Endothelial cell of umbilical vein (primary cell): ENCODE results near the gene LARGE1. TPM values are rescaled to one million over a fixed set of nuclear protein-coding genes. Genes with fewer than 3 reads are reported as not detected.

Source experiments
- BruUV-seq: library from RNA; stranded (reverse); fragments of 400-500 nt; replicated peaks from 2 replicates; lab custom pipeline; 2021; lab: Mats Ljungman, UMichigan
- CTCF ChIA-PET: fragments of 300-600, 350-600 bp; sonication (Branson Sonifier 250); formaldehyde crosslinking; loops from one replicate; lab custom pipeline; 2021; ENCODE audit warnings: antibody characterized with exemption, inconsistent platforms; lab: Charles Lee
- POLR2A ChIA-PET: fragments of 300-600, 350-600 bp; sonication (Branson Sonifier 250); formaldehyde crosslinking; loops from one replicate; lab custom pipeline; 2021; ENCODE audit warnings: antibody characterized with exemption, inconsistent platforms; lab: Charles Lee
- DNase-seq: peaks from one replicate; pipeline ENCODE4 v3.0.0-alpha.2; 2011; ENCODE audit warnings: low read depth, low spot score
- FAIRE-seq: peaks from 2 replicates; lab custom pipeline; 2011; peaks lifted over from hg19 to GRCh38; lab: Jason Lieb, UNC
- H2AFZ ChIP-seq: 2 replicates; pipeline ENCODE4 v1.6.0; 2012; ENCODE audit warnings: low read depth, low read length, control low read depth, inconsistent platforms
- H3K27ac ChIP-seq: 2 replicates; pipeline ENCODE4 v1.5.1; 2011; ENCODE audit warnings: low read depth, mild to moderate bottlenecking, control low read depth, low read length, moderate library complexity; ENCODE audit not compliant: insufficient read depth
- H3K27me3 ChIP-seq, 2 experiments: 2 replicates each; pipeline versions ENCODE4 v1.6.0 to v1.6.1; 2011; ENCODE audit warnings: low read length in 2 of 2, mixed read lengths in 1 of 2; ENCODE audit not compliant: control insufficient read depth in 2 of 2, insufficient read depth in 2 of 2
- H3K36me3 ChIP-seq, 2 experiments: 2 replicates in 1 of 2; 3 replicates in 1 of 2; pipeline ENCODE4 v1.5.1; 2011; ENCODE audit warnings: low read length in 2 of 2, mild to moderate bottlenecking in 1 of 2, moderate library complexity in 1 of 2; ENCODE audit not compliant: control insufficient read depth in 2 of 2, insufficient read depth in 2 of 2; ENCODE audit errors: extremely low read depth in 1 of 2
- H3K4me1 ChIP-seq: 3 replicates; pipeline ENCODE4 v1.5.1; 2011; ENCODE audit warnings: mild to moderate bottlenecking, low read length; ENCODE audit not compliant: control insufficient read depth, insufficient read depth; ENCODE audit errors: extremely low read depth
- H3K4me2 ChIP-seq: 2 replicates; pipeline ENCODE4 v1.6.1; 2011; ENCODE audit warnings: low read length, control low read depth, mixed read lengths; ENCODE audit not compliant: insufficient read depth
- H3K4me3 ChIP-seq, 3 experiments: fragments of 200-600 bp in 1 of 3; sonication (generic), shearing (Covaris generic) in 1 of 3; replicated peaks in 1 of 3; 2 replicates each; pipeline ENCODE4 v1.5.1; 2011 to 2016; ENCODE audit warnings: control low read depth in 3 of 3, low read length in 3 of 3, mild to moderate bottlenecking in 2 of 3, inconsistent platforms in 1 of 3, low read depth in 1 of 3, moderate library complexity in 1 of 3; ENCODE audit not compliant: insufficient read depth in 1 of 3
- H3K79me2 ChIP-seq: 2 replicates; pipeline ENCODE4 v1.6.0; 2012; ENCODE audit warnings: low read length, inconsistent platforms; ENCODE audit not compliant: control insufficient read depth, insufficient read depth
- H3K9ac ChIP-seq: replicated peaks from 2 replicates; pipeline ENCODE3; 2011; ENCODE audit warnings: low read length, control low read depth; ENCODE audit not compliant: insufficient read depth; ENCODE audit errors: extremely low read depth
- H3K9me1 ChIP-seq: replicated peaks from 3 replicates; pipeline ENCODE4 v1.6.0; 2011; ENCODE audit warnings: mild to moderate bottlenecking, low read length; ENCODE audit not compliant: control insufficient read depth, insufficient read depth; ENCODE audit errors: extremely low read depth
- H3K9me3 ChIP-seq: replicated peaks from 2 replicates; pipeline ENCODE4 v1.5.1; 2012; ENCODE audit warnings: low read length, inconsistent platforms; ENCODE audit not compliant: control insufficient read depth, insufficient read depth
- H4K20me1 ChIP-seq: replicated peaks from 2 replicates; pipeline ENCODE3; 2011; ENCODE audit warnings: mild to moderate bottlenecking, low read length; ENCODE audit not compliant: control insufficient read depth, insufficient read depth; ENCODE audit errors: extremely low read depth
- CTCF ChIP-seq, 2 donors: IDR thresholded peaks; 1 replicate in 1 of 2; 2 replicates in 1 of 2; pipeline ENCODE4 v1.5.1; 2011; ENCODE audit warnings: low read length in 2 of 2, mild to moderate bottlenecking in 2 of 2, moderate library complexity in 2 of 2, control low read depth in 1 of 2, inconsistent platforms in 1 of 2, low read depth in 1 of 2; ENCODE audit not compliant: insufficient read depth in 1 of 2; ENCODE audit errors: extremely low read depth in 1 of 2
- EZH2 ChIP-seq: IDR thresholded peaks from 2 replicates; pipeline ENCODE4 v1.6.1; 2012; ENCODE audit warnings: borderline replicate concordance, low read depth, mild to moderate bottlenecking, moderate library complexity, low read length, inconsistent platforms; ENCODE audit not compliant: severe bottlenecking
- FOS ChIP-seq: IDR thresholded peaks from 2 replicates; pipeline ENCODE4 v1.6.1; 2011; ENCODE audit warnings: mild to moderate bottlenecking, low read length, moderate library complexity, borderline replicate concordance; ENCODE audit not compliant: insufficient read depth
- GATA2 ChIP-seq: IDR thresholded peaks from 2 replicates; pipeline ENCODE4 v1.7.0; 2011; ENCODE audit warnings: low read depth, mild to moderate bottlenecking, moderate library complexity, mixed read lengths, low read length; ENCODE audit not compliant: insufficient read length, insufficient read depth
- MYC ChIP-seq: IDR thresholded peaks from one replicate; pipeline ENCODE4 v1.6.1; 2011; ENCODE audit warnings: mild to moderate bottlenecking, low read depth, low read length
- POLR2A ChIP-seq: IDR thresholded peaks from 2 replicates; pipeline ENCODE4 v1.6.1; 2012; ENCODE audit warnings: low read depth, mild to moderate bottlenecking, control low read depth, low read length
- POLR2AphosphoS5 ChIP-seq: IDR thresholded peaks from 2 replicates; pipeline ENCODE4 v1.6.1; 2012; ENCODE audit warnings: low read depth, mild to moderate bottlenecking, control low read depth, low read length, moderate library complexity; ENCODE audit not compliant: insufficient read depth
- dilution Hi-C: fragments of 300-500 bp; cut with MboI; formaldehyde crosslinking; loops from one replicate; pipeline ENCODE4 v1.15.0; 2019; ENCODE audit warnings: low sequenced_read_pairs; ENCODE audit not compliant: extremely low pct_ligation_motif_present
- intact Hi-C: fragments of 100-400 bp; cut with micrococcal nuclease; formaldehyde crosslinking; loops from one replicate; pipeline ENCODE4 v1.10.0; 2022
- polyA plus RNA-seq, 4 experiments: library from polyadenylated mRNA; depleted of rRNA in 3 of 4; stranded (reverse) in 3 of 4; unstranded in 1 of 4; fragments of >200 nt; gene quantifications; 2 replicates each; pipeline versions ENCODE4 v1.2.1 to v1.2.3, GENCODE V29; 2011 to 2012; ENCODE audit warnings: missing spikeins in 1 of 4
- total RNA-seq: library from RNA; stranded (reverse); gene quantifications from 2 replicates; pipeline ENCODE4 v1.2.3, GENCODE V29; 2021

LARGE1 gene
- total and polyA plus RNA-seq, 2 donors (not counting 3 experiments of a cell fraction or from before 2014, with no cell fraction given) = 0.95 to 4.4 TPM

GRCh38 chr22:33538277-33538885 is 381.9 kb downstream of the LARGE1 start:
- intact Hi-C loops = loop anchor here (10.0 kb wide), 1 partner anchor 126 kb away; no protein-coding TSS in a partner anchor
- POLR2A ChIA-PET = no interaction called here

More at GRCh38 chr22:33538277-33538885, 381.9 kb downstream of the LARGE1 start:
- CTCF ChIA-PET = no interaction called here
- no peaks in the 10 kb centered on the region for H3K79me2 ChIP-seq
- no peaks in the 10 kb centered on the region for H3K9me1 ChIP-seq
- FAIRE-seq (no peak), DNase-seq (no peak)
- TF ChIP-seq POLR2AphosphoS5 (no peak), MYC (no peak), FOS (no peak), POLR2A (no peak), EZH2 (no peak), GATA2 (no peak), CTCF (IDR thresholded peaks at IDR 0.05; ENCODE audit: extremely low read depth in 1 of 2, insufficient read depth in 1 of 2, low read depth in 1 of 2, low read length in 2 of 2) (no peak)
- H3K27ac ChIP-seq = no peak overlapping the region
- no peaks in the 10 kb centered on the region for H3K4me1 ChIP-seq
- H3K9me3 ChIP-seq = peaks cover 4% of the 10 kb centered on the region
- no peak overlapping the region for H3K4me2 ChIP-seq
- H3K27me3 ChIP-seq = no peaks in the 10 kb centered on the region
- H3K36me3 ChIP-seq = no peaks in the 10 kb centered on the region
- BruUV-seq = no TSS peak
- dilution Hi-C loops = no loop called here
- no peak overlapping the region for H2AFZ ChIP-seq
- no peak overlapping the region for H3K9ac ChIP-seq
- no peaks in the 10 kb centered on the region for H4K20me1 ChIP-seq
- H3K4me3 ChIP-seq = no peak overlapping the region
